ENCODE measurements around the gene ADGRL3. TPM values are rescaled to one million over a fixed set of nuclear protein-coding genes. Genes with fewer than 3 reads are reported as not detected.
"Not testable (repeated sequence)": the region's sequence is repeated elsewhere in the genome, so short reads cannot be mapped to it uniquely, and the experiment has no call there.

ADGRL3 gene
- total RNA-seq, 1 experiment from 2014 or later = 1.8 TPM

DNA sequence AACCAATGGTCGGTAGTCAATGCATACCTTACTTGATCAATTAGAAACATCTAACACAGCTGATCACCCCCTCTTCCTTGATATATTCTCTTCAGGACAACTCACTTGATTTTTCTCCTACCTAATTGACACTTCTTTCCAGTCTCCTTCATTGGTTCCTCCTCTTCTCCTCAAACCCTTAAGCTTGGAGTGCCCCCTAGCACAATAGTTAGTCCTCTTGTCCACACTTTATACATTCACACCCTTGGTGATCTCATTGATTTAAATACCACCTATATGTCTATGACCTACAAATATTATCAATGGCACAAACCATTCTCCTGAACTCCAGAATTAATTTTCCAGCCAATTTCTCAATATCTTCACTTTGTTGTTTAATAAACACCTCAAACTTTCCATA is 724.0 kb downstream of the ADGRL3 start:
- no peak for DNase-seq (ENCODE audit: extremely low read depth, low read depth)

DNA sequence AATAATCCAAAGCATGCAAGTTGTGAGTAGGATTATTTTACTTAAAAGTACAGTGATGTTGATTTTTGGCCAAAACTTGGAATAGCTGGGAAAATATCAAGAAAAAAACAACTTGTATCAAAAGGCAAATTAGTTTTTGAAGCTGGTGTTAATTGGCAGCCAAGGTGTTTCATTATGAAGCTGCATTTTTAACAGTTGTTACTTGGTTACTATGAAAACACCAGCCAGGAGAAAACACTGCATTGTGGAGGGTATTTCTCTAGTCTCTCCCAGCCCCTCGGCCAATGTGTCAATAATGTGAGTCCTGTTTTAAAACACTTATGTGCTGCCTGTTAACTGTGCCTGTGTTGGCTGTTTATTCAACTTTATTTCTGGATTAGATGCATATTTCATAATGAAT is 733.4 kb downstream of the ADGRL3 start:
- DNase-seq (ENCODE audit: extremely low read depth, low read depth) = no peak

DNA sequence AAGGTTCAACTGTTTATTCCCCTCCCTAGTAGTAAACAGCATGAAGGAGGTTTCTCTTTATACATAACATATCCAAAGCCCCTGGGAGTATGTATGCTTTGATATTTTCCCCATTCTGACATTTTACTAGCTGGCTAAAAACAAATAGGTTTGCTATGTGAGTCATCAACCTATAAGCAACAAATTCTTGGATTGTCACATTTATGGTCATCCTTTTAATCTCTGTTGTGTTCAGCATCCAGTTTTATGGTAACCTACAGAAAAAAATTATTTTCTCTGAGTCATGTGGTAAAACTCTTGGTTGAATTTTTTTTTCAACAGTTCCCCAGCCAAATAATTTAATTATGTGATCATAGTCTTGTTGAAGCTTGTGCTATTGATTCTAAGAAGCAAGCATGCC is 734.1 kb downstream of the ADGRL3 start:
- DNase-seq (ENCODE audit: extremely low read depth, low read depth) = no peak

DNA sequence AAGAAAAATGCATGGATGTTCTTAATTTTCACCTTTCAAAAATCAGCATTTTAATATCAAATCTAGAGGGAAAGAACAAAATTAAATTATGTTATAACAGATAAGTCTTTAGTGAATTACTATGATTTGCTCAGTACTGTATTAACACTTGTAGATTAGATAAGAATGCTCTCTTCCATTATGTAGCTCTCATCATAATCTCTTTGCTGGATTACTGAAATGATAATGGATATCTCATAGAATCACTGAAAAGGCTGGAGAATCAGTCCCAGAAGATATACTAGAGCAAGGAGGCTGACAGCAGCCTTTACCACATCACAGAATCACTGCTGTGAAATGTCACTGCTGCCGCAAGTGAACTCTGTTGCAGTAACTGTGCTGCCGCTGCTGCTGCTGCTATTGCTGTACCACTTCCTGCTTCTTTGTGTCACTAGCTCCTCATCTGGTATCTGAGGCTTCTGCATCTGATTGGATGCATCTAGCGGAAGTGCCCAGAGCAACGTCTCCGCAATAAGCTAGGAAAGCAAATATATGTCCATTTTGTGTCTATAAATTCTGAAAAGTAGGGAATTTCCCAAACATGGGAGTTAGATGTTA is 738.2 kb downstream of the ADGRL3 start:
- DNase-seq (ENCODE audit: extremely low read depth, low read depth) = no peak

DNA sequence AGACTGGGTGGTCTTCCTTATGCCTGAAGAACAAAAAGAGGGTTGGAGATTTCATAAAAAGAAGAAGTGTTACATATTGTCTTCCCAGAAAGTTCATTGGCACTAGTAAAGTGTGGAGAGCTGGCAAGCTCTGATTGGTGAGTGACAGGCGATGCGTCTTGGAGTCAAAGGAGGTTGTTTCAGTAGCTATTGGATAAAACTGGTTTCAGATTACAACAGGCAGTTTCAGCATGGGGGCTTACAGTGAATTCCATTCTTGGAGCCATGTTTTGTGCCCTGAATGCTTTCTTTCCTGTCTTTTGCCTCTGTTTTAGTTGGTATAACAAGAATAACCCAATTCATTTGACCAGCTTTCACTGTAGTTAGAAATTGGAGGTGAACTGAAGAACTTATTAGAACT is 750.5 kb downstream of the ADGRL3 start:
- DNase-seq (ENCODE audit: extremely low read depth, low read depth) = no peak

DNA sequence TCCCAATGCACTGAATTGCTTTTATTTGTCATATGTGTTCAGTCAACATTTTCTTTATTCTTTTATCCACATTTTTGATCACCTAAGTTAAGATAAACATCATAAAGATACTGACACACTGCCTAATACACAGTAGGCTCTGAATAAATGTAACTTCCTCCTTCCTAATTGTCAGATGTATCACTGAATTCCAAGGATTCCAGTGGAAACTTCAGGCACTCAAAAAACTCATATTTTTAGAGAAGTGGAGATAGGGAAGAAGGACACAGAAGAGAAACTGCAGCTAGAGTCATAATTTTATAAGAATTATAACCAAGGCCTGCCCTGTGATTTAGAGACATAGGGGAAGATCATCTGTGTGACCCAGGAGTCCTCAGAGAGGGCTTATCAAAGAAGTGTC is 753.3 kb downstream of the ADGRL3 start:
- DNase-seq (ENCODE audit: extremely low read depth, low read depth) = no peak

DNA sequence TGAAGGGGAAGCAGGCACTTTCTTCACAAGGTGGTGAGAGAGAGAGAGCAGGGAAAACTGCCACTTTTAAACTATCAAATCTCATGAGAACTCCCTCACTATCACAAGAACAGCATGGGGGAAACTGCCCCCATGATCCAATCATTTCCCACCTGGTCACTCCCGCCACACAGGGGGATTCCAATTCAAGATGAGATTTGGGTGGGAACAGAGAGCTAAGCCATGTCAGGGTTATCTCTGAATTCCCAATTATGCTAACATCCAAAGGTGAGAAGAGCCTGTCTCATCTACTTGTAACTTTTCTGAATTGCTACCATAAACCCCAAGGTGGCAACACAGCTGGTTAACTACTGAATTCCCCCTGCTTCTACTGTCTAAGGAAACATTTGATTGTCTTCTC is 758.5 kb downstream of the ADGRL3 start:
- DNase-seq (ENCODE audit: extremely low read depth, low read depth) = no peak

DNA sequence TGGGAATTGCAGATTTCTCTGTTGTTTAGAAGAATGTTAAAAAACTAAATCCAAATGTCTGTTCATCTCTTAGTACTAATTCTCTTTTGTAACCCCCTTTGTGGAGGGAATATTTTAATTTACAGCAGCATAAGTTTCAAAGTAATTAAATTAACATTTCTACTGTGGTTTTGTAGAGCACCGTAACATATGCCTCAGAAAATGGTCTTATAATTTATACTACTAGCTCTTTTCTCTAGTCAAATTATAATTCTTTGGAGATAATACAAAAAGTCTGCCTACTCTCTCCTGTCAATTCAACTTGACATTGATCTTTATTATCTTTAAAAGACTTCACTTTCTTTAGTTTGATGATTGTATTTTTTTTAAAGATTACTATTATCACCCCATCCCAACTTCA is 759.0 kb downstream of the ADGRL3 start:
- no peak for DNase-seq (ENCODE audit: extremely low read depth, low read depth)

DNA sequence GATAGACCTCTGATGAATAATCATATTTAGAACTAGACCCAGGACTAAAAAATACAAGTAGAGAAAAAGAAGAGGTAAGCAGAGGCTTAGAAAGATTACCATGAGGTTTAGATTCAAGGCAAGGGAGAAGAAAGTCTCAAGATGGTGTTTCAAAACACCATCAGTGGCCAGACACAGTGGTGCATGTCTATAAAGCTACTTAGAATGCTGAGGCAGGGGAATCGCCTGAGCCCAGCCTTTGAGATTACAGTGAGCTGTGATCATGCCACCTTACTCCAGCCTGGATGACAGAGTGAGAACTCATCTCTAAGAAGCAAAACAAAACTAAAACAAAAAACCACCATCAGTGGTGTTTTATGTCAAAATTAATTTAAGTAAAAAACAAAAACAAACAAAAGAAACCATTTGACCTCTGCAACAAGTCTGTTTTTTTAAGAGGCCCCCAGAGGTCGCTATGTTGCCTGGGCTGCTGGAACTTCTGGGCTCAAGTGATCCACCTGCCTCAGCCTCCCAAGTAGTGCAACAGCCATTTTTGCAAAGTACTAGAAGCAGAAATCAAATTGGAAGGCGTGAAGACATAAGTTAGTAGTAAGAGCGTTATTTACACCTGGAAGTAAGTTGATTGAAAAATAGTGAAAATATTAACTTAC is 784.3 kb downstream of the ADGRL3 start:
- no peak for DNase-seq (ENCODE audit: extremely low read depth, low read depth)

DNA sequence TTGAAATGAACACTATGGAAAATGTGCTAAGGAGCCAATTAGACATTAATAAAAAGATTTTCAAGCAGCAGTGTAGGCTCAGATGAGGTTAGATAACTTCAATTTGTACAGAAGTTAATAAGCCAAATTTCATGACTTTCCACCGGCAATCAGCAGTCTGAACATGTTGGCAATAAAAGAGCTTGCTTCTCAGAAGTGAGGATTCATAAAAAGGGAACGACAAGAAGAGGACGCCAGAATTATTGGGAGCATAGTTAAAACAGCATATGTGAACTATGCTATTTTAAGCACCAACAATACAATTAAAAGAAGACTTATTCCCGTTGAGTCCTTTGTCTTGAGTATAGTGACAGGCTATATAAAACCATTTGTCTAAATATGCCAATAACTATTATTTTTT is 785.3 kb downstream of the ADGRL3 start:
- DNase-seq (ENCODE audit: extremely low read depth, low read depth) = no peak

DNA sequence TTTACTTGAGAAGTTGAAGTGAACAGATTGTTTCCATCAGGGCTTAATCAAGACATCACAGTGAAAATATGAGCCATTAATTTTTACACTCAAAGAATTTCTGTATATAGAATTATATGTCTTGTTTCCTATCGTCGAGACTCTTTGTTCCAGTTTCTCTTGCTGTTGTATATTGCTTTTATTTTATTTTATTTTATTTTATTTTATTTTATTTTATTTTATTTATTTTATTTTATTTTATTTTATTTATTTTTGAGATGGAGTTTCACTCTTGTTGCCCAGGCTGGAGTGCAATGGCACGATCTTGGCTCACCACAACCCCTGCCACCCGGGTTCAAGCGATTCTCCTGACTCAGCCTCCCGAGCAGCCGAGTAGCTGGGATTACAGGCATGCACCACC is 786.8 kb downstream of the ADGRL3 start:
- DNase-seq (ENCODE audit: extremely low read depth, low read depth) = not testable (repeated sequence)

DNA sequence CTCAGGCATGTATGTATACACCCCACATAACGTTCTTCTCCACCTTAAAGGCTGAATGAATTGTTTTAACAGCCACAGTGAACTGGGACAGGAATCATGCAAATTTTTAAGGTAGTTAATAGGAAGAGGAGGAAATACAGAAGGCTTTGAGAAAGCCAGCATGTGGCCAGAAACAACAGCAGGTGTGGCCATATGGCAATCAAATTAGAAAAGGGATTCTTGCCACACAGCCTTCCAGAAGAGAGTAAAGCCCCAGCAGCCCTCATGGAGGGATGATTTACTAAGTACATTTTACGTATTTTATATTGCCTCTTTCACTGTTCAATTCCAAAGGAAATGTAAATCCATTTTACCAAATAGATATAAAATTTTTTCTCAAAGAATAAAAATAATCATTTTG is 792.2 kb downstream of the ADGRL3 start:
- DNase-seq (ENCODE audit: extremely low read depth, low read depth) = no peak

DNA sequence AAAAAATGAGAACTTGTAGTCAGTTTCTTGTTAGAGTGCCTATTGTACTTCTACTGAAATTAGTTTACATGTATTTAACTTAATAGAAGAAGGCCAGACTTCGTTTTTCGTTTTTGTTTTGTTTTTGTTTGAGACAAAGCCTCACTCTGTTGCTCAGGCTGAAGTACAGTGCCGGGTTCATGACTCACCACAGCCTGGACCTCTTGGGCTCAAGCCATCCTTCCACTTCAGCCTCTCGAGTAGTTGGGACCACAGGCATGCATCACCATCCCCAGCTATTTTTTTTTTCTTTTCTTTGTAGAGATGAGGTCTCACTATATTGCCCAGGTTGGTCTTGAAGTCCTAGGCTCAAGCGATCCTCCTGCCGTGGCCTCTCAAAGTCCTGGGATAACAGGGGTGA is 793.9 kb downstream of the ADGRL3 start:
- DNase-seq (ENCODE audit: extremely low read depth, low read depth) = no peak

DNA sequence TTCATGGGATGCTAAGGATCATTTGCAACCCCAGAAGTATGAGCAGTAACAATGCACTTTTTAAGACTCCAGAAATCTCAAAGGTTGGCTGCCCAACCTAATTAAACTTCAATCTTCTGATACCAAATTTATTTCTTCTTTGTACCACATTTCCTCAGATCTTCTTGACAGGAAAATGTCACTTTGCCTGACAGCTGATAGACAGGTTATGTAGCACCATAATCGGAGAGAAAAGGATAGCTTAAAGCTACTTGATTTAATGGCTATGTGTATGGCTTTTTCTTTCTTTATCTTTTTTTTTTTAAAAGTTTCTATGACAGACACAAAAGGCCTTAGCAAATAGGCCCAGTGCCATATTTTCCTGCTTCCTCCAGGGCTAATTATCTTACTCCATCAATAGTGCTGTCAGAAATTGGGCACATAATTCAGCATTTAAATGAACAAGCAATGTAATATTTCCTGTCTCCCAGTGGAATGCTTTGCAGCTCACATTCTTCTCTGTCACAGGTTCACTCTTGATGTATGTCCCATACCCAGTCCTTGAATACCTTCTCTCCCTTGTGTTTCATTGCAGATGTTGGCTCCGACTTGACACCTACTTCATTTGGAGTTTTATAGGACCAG is 795.7 kb downstream of the ADGRL3 start:
- no peak for DNase-seq (ENCODE audit: extremely low read depth, low read depth)

DNA sequence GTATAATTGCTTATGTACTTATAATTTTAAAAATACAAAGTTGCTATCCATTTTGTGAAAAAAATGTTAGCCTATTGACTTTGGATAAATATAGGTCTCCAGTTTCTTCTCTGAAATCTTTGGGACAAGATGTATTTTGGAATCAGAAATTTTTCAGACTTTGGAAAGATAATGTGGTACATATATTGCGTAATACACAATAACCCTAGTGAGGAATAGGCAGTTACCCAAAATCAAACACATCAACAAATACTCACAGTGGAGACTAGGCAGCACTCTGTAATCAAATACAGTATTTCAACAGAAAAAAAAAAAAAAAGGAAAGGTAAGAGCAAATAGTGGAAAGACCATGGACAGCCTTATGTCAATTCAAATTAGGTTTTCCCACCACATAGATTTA is 796.8 kb downstream of the ADGRL3 start:
- no peak for DNase-seq (ENCODE audit: extremely low read depth, low read depth)

DNA sequence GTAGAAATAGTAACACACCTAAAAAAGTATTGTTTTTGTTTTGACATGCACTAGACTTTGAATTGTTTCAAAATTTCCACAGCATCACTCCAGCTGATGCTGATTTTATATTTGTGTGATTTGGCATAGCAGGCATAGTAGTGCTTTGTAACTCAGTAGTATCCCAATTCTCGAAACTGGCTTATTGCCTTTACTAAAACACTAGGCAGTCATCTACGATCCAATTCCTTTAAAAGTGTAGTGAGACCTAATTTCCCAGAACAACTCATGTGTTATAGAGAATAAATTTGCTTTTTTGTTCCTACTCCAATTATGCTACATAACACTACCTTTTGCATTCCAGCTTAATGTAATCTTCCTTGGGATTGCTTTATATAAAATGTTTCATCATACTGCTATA is 797.7 kb downstream of the ADGRL3 start:
- no peak for DNase-seq (ENCODE audit: extremely low read depth, low read depth)

DNA sequence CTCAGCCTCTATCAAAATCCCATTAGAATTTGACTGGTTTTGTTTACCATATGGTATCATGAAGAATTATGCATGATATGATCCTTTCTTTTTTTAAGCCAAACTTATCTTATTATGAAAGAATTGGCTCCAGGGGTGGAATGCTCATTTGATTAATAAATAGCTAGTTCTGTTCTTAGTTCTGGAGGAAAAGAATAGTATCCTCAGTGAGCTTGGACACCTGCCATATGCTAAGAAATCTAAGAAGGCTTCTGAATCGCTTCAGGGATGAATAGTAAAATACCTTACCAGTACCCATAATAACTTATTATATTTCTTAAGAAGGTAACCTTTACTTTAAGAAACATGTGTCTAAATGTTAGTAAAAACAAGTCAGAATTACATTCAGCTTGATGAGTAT is 803.6 kb downstream of the ADGRL3 start:
- DNase-seq (ENCODE audit: extremely low read depth, low read depth) = no peak

DNA sequence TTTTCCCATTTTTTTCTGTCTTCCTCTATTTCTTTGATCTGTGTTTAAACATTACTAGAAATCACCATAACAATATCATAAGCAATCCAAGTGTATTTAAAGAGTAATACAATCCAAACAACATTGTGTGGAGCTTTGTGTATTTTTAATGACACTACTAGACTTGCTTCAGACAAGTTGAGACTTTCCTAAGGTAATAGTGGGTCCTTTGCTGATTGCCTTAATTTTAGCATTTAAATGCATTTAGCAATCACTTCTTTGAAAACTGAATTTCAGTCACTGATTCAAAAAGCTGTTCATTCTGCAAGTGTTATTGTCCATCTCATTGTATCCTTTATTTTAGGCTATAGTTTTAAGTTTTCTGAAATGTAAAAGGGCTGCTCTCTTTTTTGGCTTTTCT is 804.8 kb downstream of the ADGRL3 start:
- no peak for DNase-seq (ENCODE audit: extremely low read depth, low read depth)

DNA sequence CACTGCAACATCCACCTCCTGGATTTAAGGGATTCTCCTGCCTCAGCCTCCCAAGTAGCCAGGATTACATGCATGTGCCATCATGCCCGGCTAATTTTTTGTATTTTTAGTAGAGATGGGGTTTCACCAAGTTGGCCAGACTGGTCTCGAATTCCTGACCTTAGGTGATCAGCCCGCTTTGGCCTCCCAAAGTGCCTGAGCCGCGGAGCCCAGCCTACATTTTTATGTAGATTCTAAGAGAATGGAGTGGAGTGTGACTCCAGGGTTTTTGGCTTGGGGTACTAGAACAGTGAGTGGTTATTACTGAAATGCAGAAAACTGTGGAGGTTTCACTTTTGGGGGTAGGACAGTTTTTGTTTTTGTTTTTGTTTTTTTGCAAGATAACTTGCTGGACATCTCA is 806.0 kb downstream of the ADGRL3 start:
- DNase-seq (ENCODE audit: extremely low read depth, low read depth) = no peak

DNA sequence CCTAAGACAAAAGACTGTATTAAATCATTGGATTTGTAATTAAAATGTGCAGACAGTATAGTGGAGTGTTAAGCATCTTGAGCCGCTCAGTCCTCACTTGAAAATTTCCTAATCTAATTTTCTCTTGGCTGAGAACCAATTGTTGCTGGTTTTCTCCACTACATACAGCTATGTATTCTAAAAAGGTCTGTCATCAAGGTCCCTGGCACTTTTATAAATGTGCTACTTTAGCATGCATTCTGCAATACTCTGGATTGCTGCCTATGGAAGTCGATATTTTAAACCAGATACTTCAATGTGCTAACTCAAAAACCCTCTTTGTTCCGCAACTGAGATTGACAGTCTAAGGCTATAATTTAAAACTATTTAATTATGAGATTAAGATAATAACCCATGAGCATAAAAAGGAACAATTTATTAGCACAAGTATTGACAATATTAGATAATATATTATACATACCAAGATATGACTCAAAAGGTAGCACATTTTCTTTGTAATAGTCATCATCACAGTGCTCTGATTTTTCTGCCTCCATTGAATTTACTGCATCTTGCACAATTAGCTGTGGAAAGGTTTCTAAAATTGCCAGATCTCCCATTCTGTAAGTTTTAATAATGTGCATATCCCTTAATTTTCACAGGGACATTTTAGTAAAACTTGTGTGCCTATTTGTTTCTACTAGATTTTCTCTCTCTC is 815.1 kb downstream of the ADGRL3 start:
- DNase-seq (ENCODE audit: extremely low read depth, low read depth) = no peak

DNA sequence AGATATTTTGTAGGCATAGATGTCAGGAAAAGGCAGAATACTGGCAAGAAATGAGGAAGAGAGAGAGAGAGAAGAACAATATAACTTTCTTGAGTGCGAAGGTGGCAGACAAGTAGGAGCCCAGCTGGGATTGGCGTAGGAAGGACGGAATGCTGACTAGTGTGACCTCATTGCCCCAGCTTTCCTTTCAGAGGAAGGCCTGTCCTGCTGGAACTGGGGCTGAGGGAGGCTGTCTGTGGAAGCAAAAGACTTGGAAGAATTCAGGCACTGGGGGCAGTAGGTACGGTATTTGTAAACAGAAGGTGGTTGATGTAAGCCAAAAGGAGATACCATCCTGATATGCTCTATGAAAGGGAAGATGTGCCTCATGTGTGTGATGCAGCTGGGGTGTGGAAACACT is 818.4 kb downstream of the ADGRL3 start:
- DNase-seq (ENCODE audit: extremely low read depth, low read depth) = no peak

DNA sequence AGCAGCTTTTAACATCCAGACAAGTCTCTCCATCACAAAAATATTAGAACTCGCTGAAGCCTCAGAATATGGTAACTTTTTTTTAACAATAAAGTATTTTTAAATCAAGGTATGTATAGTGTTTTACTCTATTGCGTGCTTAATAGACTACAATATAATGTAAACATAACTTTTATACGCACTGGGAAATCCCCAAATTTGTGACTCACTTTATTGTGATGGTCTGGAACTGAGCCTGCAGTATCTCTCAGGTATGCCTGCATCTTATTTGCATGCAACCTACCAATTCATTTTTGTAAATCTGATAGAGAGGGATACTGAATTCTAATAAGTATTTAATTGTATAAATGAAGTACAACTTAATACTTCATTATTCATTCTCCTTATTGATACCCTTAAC is 823.5 kb downstream of the ADGRL3 start:
- no peak for DNase-seq (ENCODE audit: extremely low read depth, low read depth)
